DOHH2 (cell line): ENCODE measurements around the gene RPL10.

ENCODE experiments used
- H3F3A ChIP-seq: fragments of 200-600 bp; sonication (generic), shearing (Covaris generic); 2 replicates; pipeline ENCODE4 v1.6.0; 2016; ENCODE audit warnings: antibody characterized with exemption, mild to moderate bottlenecking; ENCODE audit not compliant: control insufficient read depth, insufficient read depth
- H3K27ac ChIP-seq: fragments of 200-600 bp; sonication (generic); 2 replicates; pipeline ENCODE4 v1.5.1; 2014; ENCODE audit warnings: low read depth, mild to moderate bottlenecking, low read length, moderate library complexity
- H3K27me3 ChIP-seq: fragments of 200-600 bp; sonication (generic); 2 replicates; pipeline ENCODE4 v1.6.1; 2014; ENCODE audit warnings: mild to moderate bottlenecking, low read length, mixed read lengths; ENCODE audit not compliant: control insufficient read depth
- H3K36me3 ChIP-seq: fragments of 200-600 bp; sonication (generic); 2 replicates; pipeline ENCODE4 v1.6.1; 2014; ENCODE audit warnings: mild to moderate bottlenecking, low read length, moderate library complexity, mixed read lengths; ENCODE audit not compliant: control insufficient read depth
- H3K4me1 ChIP-seq: fragments of 200-600 bp; sonication (generic); 2 replicates; pipeline ENCODE4 v1.6.1; 2014; ENCODE audit warnings: mild to moderate bottlenecking, low read length, mixed read lengths; ENCODE audit not compliant: control insufficient read depth
- H3K4me2 ChIP-seq: fragments of 200-600 bp; sonication (generic); 2 replicates; pipeline ENCODE4 v1.6.0; 2014; ENCODE audit warnings: mild to moderate bottlenecking, low read length, moderate library complexity
- H3K4me3 ChIP-seq: fragments of 200-600 bp; sonication (generic); 2 replicates; pipeline ENCODE4 v1.5.1; 2014; ENCODE audit warnings: mild to moderate bottlenecking, low read length, mixed read lengths
- H3K79me2 ChIP-seq: fragments of 200-600 bp; sonication (generic); 2 replicates; pipeline ENCODE4 v1.6.1; 2014; ENCODE audit warnings: mild to moderate bottlenecking, low read length, mixed read lengths; ENCODE audit not compliant: control insufficient read depth
- H3K9me2 ChIP-seq: fragments of 200-600 bp; sonication (generic); replicated peaks from 2 replicates; pipeline ENCODE4 v1.6.1; 2014; ENCODE audit warnings: mild to moderate bottlenecking, low read length, mixed read lengths; ENCODE audit not compliant: control insufficient read depth
- H3K9me3 ChIP-seq: fragments of 200-600 bp; sonication (generic); 2 replicates; pipeline ENCODE4 v1.6.1; 2014; ENCODE audit warnings: antibody characterized with exemption, low read length, mixed read lengths; ENCODE audit not compliant: control insufficient read depth, insufficient read depth
- H4K20me1 ChIP-seq: fragments of 200-600 bp; sonication (generic); 2 replicates; pipeline ENCODE4 v1.6.0; 2014; ENCODE audit warnings: low read depth, mild to moderate bottlenecking, antibody characterized with exemption, low read length, moderate library complexity; ENCODE audit not compliant: control insufficient read depth, insufficient read depth
- CTCF ChIP-seq: fragments of 200-600 bp; sonication (generic); IDR thresholded peaks from one replicate; pipeline ENCODE4 v1.5.1; 2014; ENCODE audit warnings: antibody characterized with exemption, mild to moderate bottlenecking, low read depth, low read length; ENCODE audit not compliant: poor library complexity, severe bottlenecking
- EZH2phosphoT487 ChIP-seq: fragments of 200-600 bp; sonication (generic); IDR thresholded peaks from 2 replicates; pipeline ENCODE4 v1.6.1; 2017; ENCODE audit warnings: borderline replicate concordance, mild to moderate bottlenecking, antibody characterized with exemption, low read length, moderate library complexity, mixed read lengths

Gene RPL10

GRCh38 chrX:154352012-154352401 lies 46.2 kb upstream of the RPL10 start:
- peaks cover 7% of the 10 kb centered on the region for H3K4me1 ChIP-seq
- H4K20me1 ChIP-seq, result no peaks in the 10 kb centered on the region
- H3K4me3 ChIP-seq, result no peak overlapping the region
- TF ChIP-seq EZH2phosphoT487 (no peak), CTCF (no peak)
- H3K36me3 ChIP-seq, result peaks cover 7% of the 10 kb centered on the region; the same call in 1 of the 2 replicates
- no peak overlapping the region for H3K27ac ChIP-seq
- H3K27me3 ChIP-seq, result no peaks in the 10 kb centered on the region
- H3K4me2 ChIP-seq, result no peak overlapping the region
- H3K79me2 ChIP-seq, result no peaks in the 10 kb centered on the region
- no peaks in the 10 kb centered on the region for H3K9me3 ChIP-seq
- H3F3A ChIP-seq, result no peaks in the 10 kb centered on the region
- no peaks in the 10 kb centered on the region for H3K9me2 ChIP-seq

- Histone ChIP-seq H3K27me3 (no peaks in the 10 kb centered on the region), H3K4me1 (peaks cover 2% of the 10 kb centered on the region), H3K9me3 (no peaks in the 10 kb centered on the region), H3K79me2 (no peaks in the 10 kb centered on the region), H3F3A (no peaks in the 10 kb centered on the region), H3K27ac (no peak overlapping the region), H3K36me3 (peaks cover 7% of the 10 kb centered on the region; the same call in 1 of the 2 replicates), H3K4me2 (no peak overlapping the region), H3K9me2 (no peaks in the 10 kb centered on the region), H3K4me3 (no peak overlapping the region), H4K20me1 (no peaks in the 10 kb centered on the region)
- TF ChIP-seq CTCF (no peak), EZH2phosphoT487 (no peak)
These were observed 45.7 kb upstream of the RPL10 start for GRCh38 chrX:154352466-154352865.

- H3K36me3 ChIP-seq, result peaks cover 7% of the 10 kb centered on the region; the same call in 1 of the 2 replicates
- no peaks in the 10 kb centered on the region for H3K9me3 ChIP-seq
- no peak overlapping the region for H3K27ac ChIP-seq
- H3K79me2 ChIP-seq, result no peaks in the 10 kb centered on the region
- H3K4me3 ChIP-seq, result no peak overlapping the region
- H4K20me1 ChIP-seq, result no peaks in the 10 kb centered on the region
- TF ChIP-seq CTCF (no peak), EZH2phosphoT487 (no peak)
- no peaks in the 10 kb centered on the region for H3K27me3 ChIP-seq
- H3K4me1 ChIP-seq, result no peaks in the 10 kb centered on the region
- no peaks in the 10 kb centered on the region for H3F3A ChIP-seq
- no peak overlapping the region for H3K4me2 ChIP-seq
- H3K9me2 ChIP-seq, result no peaks in the 10 kb centered on the region
These were observed 44.9 kb upstream of the RPL10 start for GRCh38 chrX:154353172-154353843.
